Endodermal cell (in vitro differentiated cells): ENCODE data around the gene FRY. TPM values are rescaled to one million over a fixed set of nuclear protein-coding genes. Genes with fewer than 3 reads are reported as not detected.

Experiments
- DNase-seq: peaks from one replicate; pipeline ENCODE4 v3.0.0-alpha.2; 2017
- H3K27ac ChIP-seq: 2 replicates; pipeline ENCODE4 v1.5.1; 2013; ENCODE audit warnings: mild to moderate bottlenecking, low read depth, low read length, moderate library complexity
- H3K27me3 ChIP-seq: 2 replicates; pipeline ENCODE4 v1.6.1; 2013; ENCODE audit warnings: mild to moderate bottlenecking, low read length, moderate library complexity; ENCODE audit not compliant: insufficient read depth, control insufficient read depth, poor library complexity, severe bottlenecking
- H3K36me3 ChIP-seq: 2 replicates; pipeline ENCODE4 v1.7.0; 2013; ENCODE audit warnings: mild to moderate bottlenecking, low read length, moderate library complexity; ENCODE audit not compliant: control insufficient read depth, insufficient read depth
- H3K4me1 ChIP-seq: one replicate; pipeline ENCODE4 v1.7.0; 2013; ENCODE audit warnings: low read length; ENCODE audit not compliant: control insufficient read depth, insufficient read depth
- H3K4me3 ChIP-seq: 2 replicates; pipeline ENCODE4 v1.5.1; 2013; ENCODE audit warnings: mild to moderate bottlenecking, low read length, moderate library complexity
- H3K9ac ChIP-seq: 2 replicates; pipeline ENCODE4 v1.6.1; 2013; ENCODE audit warnings: mild to moderate bottlenecking, low read length, moderate library complexity; ENCODE audit not compliant: poor library complexity, severe bottlenecking; ENCODE audit errors: extremely low read depth
- H3K9me3 ChIP-seq: 2 replicates; pipeline ENCODE4 v1.6.1; 2013; ENCODE audit warnings: mild to moderate bottlenecking, low read length, moderate library complexity; ENCODE audit not compliant: control insufficient read depth
- H3K27ac Mint-ChIP-seq: 2 replicates; pipeline ENCODE4 v1.8.0; 2020; ENCODE audit warnings: mixed read lengths
- H3K27me3 Mint-ChIP-seq: 2 replicates; pipeline ENCODE4 v1.8.0; 2021; ENCODE audit warnings: mild to moderate bottlenecking, mixed read lengths; ENCODE audit not compliant: insufficient read depth
- H3K36me3 Mint-ChIP-seq: 2 replicates; pipeline ENCODE4 v1.8.0; 2020; ENCODE audit warnings: low read depth, mixed read lengths
- H3K4me1 Mint-ChIP-seq: 2 replicates; pipeline ENCODE4 v1.8.0; 2020; ENCODE audit warnings: mixed read lengths
- H3K4me3 Mint-ChIP-seq: 2 replicates; pipeline ENCODE4 v1.8.0; 2020; ENCODE audit warnings: mild to moderate bottlenecking, moderate library complexity, mixed read lengths
- H3K9me3 Mint-ChIP-seq: 2 replicates; pipeline ENCODE4 v1.8.0; 2020; ENCODE audit warnings: mild to moderate bottlenecking, mixed read lengths
- CTCF ChIP-seq: fragments of 200-600 bp; sonication (generic); conservative IDR thresholded peaks from 2 replicates; pipeline ENCODE4 v1.5.0; 2021; ENCODE audit warnings: antibody characterized with exemption, mild to moderate bottlenecking
- WGBS, 2 experiments: methylation state at CpG; one replicate each; pipeline versions ENCODE4 v1.1.5 to v1.1.7; 2013; ENCODE audit warnings: missing lambda C conversion rate in 2 of 2, mixed read lengths in 1 of 2; ENCODE audit not compliant: insufficient coverage in 1 of 2, insufficient read length in 1 of 2; 5-methylcytosine and 5-hydroxymethylcytosine counted together
- total RNA-seq, 2 donors: library from RNA; stranded (reverse); fragmentation: NEBNext Ultra II Directional in 1 of 2; extraction: Animal tissue kit (Norgen Biotek cat#: 25700) in 1 of 2; gene quantifications; 2 replicates in 1 of 2; 3 replicates in 1 of 2; pipeline ENCODE4 v1.2.1, GENCODE V29; 2021

Gene FRY
- total RNA-seq, 2 donors from 2014 or later = 20.1 to 30.8 TPM

GRCh38 chr13:32142115-32142514 lies 110.5 kb downstream of the FRY start:
- Mint-ChIP-seq H3K27me3 (no peaks in the 10 kb centered on the region), H3K36me3 (peaks cover 4% of the 10 kb centered on the region), H3K4me3 (no peak overlapping the region), H3K4me1 (peaks cover 8% of the 10 kb centered on the region), H3K27ac (peak overlapping the region; percentile 28), H3K9me3 (no peaks in the 10 kb centered on the region)
- Histone ChIP-seq H3K9ac (no peak overlapping the region), H3K36me3 (no peaks in the 10 kb centered on the region), H3K27me3 (no peaks in the 10 kb centered on the region), H3K9me3 (no peaks in the 10 kb centered on the region), H3K4me1 (no peaks in the 10 kb centered on the region), H3K4me3 (no peak overlapping the region), H3K27ac (no peak overlapping the region)
- DNase-seq = no peak
- no peak for TF ChIP-seq CTCF
- WGBS, 2 experiments = 91% methylated on average over 1 of the region's 1 CpG; no CpG with 5 or more reads in 1 of the 2 experiments

DNA sequence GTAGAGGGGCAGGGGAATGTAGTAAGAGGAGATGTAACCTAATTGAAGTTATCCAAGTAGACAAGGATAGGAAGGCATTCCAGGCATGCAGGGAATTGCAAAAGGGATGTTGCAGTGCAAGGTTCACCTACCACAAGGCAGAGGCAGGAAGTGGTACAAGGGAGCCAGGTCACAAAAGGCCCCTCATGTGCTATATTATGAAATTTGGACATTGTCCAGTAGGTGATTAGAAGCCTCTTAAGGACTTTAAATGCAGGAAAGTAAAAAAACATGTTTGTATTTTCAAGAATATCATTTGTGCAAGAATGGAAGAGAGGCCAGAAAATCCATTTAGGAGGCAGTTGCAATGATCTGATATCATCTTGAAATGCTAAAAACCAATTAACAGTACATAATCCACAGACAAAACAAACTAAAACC lies 111.4 kb downstream of the FRY start:
- H3K9me3 ChIP-seq = no peaks in the 10 kb centered on the region
- Mint-ChIP-seq H3K9me3 (no peaks in the 10 kb centered on the region), H3K4me3 (no peak overlapping the region), H3K4me1 (peaks cover 8% of the 10 kb centered on the region), H3K27me3 (no peaks in the 10 kb centered on the region), H3K27ac (peak overlapping the region; percentile 74), H3K36me3 (peaks cover 4% of the 10 kb centered on the region)
- H3K27me3 ChIP-seq = no peaks in the 10 kb centered on the region
- no peak for TF ChIP-seq CTCF
- H3K27ac ChIP-seq = no peak overlapping the region
- H3K4me1 ChIP-seq = no peaks in the 10 kb centered on the region
- H3K4me3 ChIP-seq = no peak overlapping the region
- H3K9ac ChIP-seq = no peak overlapping the region
- H3K36me3 ChIP-seq = no peaks in the 10 kb centered on the region
- peak; percentile 60 for DNase-seq

DNA sequence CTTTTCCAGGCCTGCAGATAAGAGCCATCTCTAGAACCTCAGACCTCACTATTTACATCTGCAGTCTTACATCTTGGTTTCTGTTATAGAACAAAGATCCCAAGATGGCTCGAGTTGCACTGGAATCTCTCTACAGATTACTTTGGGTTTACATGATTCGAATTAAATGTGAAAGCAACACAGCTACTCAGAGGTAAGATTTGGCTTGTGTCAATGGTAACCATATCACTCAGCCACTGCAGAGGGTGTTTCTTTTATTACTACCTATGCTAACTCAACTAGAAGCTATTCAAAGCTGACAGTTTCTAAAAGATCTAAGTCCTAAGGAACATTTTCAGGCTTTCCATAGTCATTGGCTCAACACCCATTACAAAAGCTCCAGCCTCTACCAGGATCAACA lies 115.6 kb downstream of the FRY start:
- H3K4me3 ChIP-seq = no peak overlapping the region
- H3K27ac ChIP-seq = no peak overlapping the region
- no peak overlapping the region for H3K9ac ChIP-seq
- H3K36me3 ChIP-seq = no peaks in the 10 kb centered on the region
- H3K27me3 Mint-ChIP-seq = no peaks in the 10 kb centered on the region
- WGBS, 2 experiments = 89 to 92% methylated on average over 2 of the region's 2 CpGs
- peaks cover 8% of the 10 kb centered on the region for H3K4me1 Mint-ChIP-seq
- peaks cover 4% of the 10 kb centered on the region for H3K36me3 Mint-ChIP-seq
- H3K9me3 ChIP-seq = no peaks in the 10 kb centered on the region
- no peaks in the 10 kb centered on the region for H3K27me3 ChIP-seq
- no peaks in the 10 kb centered on the region for H3K9me3 Mint-ChIP-seq
- H3K4me1 ChIP-seq = no peaks in the 10 kb centered on the region
- H3K4me3 Mint-ChIP-seq = no peak overlapping the region
- no peak for DNase-seq
- no peak overlapping the region for H3K27ac Mint-ChIP-seq
- TF ChIP-seq CTCF = no peak
